A172 (cell line): ENCODE results near the gene KIF16B. TPM values are rescaled to one million over a fixed set of nuclear protein-coding genes. Genes with fewer than 3 reads are reported as not detected.
"Not testable (repeated sequence)": the region's sequence is repeated elsewhere in the genome, so short reads cannot be mapped to it uniquely, and the experiment has no call there.

Experiments used
- DNase-seq: peaks from one replicate; pipeline ENCODE4 v3.0.0-alpha.2; 2015; ENCODE audit warnings: low spot score
- total RNA-seq: library from RNA; depleted of rRNA; stranded (reverse); fragments of >200 nt; shearing (Covaris generic); gene quantifications from 2 replicates; pipeline ENCODE4 v1.2.3, GENCODE V29; 2014

Gene KIF16B
- total RNA-seq, 1 experiment from 2014 or later: 11.2 TPM

DNA sequence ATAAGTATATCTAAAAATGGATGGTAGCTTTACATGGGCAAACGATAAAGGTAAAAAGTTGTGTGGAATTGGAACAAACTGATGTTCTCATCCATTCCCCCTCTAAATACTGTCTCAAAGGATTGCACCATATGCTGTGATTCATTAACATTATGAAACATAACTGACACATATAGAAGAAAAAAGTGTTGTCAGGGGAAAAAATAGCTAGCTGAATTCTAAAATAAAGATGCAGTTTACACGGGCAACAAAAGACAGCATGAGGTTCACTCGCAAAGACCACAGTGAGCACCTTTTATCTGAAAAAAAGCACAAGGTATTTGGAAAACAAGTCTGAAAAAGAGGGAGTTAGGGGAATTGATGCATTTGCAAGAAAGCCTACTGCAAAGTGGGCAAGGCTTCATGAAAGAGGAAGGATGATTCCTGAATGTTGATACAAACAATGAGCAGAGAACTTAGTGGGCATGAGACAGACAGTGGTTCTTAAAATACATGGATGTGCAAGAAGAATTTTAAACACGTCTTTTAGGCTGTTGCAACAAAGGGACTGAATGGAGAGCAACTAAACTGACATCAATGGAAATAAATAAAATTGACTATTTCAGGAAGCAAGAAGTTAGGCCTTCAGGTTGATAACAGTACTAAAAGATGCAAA lies 280.9 kb downstream of the KIF16B start:
- no peak for DNase-seq

DNA sequence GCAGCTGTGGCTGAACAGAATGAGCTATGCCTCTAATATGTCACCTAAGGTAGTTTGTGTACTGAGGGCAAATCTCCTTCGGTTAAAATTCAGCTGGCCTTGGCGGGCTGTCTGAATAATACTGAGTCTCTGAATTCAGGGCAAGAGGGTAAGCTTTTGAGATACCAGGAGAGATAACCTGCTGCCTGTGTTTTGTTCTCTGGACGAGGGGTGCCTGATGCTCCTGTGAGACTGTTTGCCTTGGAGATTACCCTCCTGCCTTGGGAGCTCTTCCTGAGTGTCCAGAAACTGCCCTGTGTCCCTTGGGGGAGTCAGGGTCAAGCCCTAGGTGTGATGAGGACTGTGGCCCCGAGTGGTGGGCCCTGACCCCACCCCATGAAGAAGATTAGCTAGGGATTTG lies 282.9 kb downstream of the KIF16B start:
- DNase-seq: no peak

DNA sequence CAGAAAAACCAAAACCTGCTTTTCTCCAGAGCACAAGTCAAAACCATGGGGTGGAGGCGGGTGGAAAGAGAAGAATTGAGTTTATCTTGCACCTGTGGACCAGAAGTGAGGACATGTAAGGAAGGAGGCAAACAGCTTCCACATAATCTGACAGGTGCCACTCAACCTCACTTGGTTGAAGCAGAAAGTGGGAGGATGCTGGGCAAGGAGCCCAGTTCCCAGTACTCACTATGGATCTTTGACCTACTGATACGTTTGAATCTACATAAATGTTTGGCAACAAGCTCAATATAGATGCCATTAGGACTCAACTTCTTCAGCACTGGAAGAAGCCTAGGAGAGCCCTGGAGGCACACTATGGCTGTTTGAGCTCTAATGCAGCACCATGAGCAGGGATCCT lies 285.5 kb downstream of the KIF16B start:
- no peak for DNase-seq

DNA sequence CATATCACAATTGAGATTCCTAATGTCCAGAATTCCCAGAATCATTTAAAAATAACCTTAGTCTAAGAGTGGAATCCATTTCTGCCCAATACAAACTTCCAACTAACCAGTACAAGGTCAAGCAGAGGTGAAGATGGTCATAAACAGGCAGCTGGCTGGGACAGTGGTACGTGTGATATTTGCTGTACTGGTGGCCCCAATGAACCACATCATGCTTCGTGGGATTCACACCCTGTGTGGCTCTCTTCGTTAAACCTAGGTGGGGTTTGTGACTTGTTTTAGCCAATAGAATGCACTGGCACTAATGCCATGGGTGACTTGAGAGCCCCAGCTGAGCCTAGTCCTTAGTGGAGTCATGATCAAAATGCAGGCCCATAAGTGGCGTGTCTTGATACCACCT lies 286.6 kb downstream of the KIF16B start:
- no peak for DNase-seq

DNA sequence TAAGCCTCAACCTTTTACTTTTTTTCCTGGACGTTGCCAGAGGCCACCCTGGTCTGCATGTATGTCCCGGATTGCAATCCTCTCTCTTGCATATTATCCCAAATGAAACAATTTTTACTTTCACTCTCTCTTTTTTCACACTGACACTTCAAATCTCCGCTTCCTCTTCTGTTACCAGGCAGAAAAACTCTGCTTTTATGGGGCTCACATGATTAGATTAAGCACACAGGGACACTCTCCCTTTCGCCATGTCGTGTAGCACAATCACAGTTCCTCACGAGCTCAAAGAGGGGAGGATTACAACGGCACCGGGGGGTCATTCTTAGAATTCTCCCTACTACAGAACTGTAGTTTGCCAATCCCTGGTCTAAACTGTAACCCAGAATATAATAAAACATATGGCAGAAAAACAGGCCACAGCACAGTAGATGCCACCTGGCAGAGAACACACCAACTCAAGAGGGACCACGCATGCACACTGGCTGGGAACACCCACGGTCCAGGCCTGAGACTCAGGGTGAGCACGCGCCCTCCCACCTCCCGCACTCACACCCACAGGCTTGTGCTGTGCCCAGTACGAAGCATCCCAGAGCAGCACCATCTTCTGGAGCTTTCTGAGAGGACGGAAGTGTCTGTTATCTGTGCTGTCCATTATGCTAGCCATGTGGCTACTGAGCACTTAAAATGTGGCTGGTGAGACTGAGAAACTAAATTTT lies 288.7 kb downstream of the KIF16B start:
- DNase-seq: no peak

DNA sequence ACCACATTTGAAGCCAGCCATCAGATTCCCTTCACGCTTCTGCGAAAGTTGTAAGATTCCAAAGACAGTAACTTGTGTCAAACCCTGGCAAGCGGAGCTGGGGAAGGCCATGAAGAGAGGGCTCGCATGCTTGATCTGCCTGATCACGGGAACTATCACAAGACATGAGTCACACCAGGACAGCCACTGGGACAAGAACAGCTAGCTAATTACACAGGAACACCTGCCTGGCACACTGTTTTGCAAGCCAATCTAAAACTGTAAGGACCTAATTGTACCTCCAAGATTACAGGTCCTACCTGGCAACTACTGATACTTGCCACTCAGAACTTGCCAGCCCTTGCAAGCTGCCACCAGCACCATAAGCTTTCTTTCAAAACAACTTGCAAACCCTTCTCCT lies 289.3 kb downstream of the KIF16B start:
- DNase-seq: no peak

DNA sequence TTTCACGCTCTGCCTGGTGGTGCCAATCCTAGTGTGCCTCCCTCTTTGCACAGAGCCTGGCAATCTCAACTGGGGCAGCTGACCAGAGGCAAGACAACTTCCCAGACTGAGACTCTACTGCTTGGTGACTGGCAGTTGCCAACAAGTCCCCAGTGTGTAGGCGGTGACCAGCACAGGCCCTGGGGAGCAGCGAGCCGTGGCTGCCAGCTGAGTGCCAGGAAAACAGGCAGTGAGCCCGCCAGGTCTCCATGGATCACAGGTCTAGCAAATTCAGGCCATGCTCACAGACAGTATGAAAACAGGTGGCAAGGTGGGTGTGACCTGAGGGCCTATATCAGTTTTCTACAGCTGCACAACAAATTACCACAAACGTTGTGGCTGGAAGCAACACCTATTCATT lies 289.9 kb downstream of the KIF16B start:
- no peak for DNase-seq

DNA sequence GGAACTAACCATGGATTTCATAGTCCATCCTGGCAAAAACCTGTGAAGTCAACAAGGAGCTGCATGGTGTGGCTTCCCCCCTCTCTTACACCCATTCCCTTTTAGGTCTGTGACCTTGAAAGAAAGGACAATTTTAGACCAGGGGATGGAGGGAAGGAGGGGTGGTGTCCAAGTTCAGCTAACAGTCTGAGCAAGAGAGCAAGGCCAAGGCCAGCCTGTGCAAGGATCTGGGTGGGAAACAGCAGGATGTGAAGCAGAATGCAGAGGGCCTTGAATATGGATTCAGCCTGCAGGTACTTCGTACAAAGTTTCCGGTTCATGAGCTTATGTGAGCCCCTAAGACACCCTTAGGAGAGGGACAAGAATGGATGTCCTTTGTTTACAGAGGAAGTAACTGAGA lies 293.0 kb downstream of the KIF16B start:
- no peak for DNase-seq

DNA sequence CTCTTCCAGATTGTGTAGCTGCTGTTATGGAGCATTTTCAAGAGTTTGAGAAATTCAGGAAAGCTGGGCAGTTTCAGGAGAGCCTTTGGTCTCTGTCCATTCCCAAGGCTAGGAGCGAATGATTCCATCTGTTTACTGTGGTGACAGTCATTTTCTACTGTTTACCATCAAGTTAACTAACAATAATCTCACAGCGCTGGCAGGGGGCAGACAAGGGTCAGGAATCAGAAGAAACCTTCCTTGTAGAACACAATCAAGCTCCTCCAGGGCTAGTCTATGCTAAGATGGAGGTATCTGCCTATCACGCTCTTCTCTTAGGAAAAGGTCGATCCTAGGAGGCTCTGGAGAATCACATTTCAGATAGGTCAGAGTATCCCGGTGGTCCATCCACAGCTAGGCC lies 293.9 kb downstream of the KIF16B start:
- DNase-seq: no peak

DNA sequence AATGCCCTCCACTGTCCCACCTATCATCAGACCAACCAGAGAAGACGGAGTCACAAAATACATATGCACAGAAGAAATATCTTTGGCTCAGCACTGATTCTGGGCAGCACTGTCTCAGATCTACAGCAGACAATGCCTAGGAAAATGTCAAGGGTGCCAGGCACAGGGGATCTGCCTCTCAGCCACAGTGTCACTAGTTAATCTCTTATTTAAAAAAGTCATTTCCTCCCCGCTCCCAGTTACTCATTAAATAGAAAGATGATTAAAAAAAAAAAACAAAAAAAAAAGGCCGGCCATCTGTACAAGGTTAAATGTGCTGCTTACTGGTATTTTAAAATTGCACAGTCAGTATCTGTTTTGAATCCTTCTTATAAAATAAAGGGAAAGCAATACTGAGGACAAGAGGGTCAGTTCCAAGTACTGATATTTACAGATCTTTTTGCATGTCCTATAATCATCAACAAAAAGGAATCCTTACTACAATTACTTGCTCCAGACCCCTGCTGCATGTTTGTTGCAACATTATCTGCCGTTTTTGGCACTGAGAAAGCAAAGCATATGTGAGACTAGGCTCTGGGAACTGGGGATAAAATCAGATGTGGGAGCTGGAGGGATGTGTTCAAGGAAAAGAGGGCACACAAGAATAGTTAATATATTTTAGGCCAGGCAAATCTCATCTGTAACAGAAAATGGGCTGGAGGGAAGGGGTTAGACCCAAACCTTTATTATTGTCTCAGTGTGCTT lies 299.3 kb downstream of the KIF16B start:
- no peak for DNase-seq

DNA sequence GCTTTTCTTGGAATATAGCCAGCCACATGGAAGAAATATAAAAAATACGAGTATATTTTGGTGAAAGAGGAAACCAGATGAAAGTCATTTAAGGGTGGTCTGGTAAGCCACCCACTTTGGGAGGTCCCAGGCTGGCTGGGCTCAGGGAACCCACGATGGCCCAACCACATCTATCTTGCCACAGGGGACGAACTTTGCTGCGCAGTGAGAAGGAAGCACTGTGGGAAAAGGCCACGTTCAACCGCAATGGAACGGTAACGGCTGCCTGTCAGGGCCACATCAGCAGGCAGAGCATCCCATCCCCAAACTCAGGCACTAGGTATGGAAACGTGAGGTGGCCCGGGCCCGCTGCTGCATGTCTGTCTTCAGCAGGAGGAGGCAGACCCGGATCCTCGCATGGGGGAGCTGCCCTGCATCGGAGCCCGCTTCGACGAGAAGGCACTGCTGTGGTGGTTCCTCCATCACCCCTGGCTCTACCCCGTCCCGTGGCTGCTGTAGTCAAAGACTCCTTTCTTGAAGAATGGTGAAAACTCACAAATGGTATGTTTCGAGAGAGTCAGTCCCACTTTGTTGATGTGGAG lies 300.4 kb downstream of the KIF16B start:
- no peak for DNase-seq

DNA sequence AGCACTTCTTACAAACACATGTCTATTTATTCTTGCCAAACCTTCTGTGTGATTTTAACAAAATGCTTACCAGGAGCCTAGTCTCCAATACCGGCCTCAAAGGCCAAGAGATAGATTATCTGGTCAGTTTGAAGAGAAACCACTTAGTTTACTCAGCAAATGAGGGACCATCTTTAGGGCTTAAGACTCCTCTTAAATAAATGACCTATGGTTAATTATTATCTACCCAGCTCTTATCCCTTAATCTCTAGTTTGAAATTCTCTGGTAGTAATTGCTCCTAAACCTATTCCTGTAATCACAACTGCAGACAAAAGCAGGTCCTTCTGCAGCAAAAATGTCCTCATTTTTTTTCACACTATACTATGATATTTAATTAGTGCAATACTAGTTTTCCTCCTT lies 301.8 kb downstream of the KIF16B start:
- DNase-seq: no peak

DNA sequence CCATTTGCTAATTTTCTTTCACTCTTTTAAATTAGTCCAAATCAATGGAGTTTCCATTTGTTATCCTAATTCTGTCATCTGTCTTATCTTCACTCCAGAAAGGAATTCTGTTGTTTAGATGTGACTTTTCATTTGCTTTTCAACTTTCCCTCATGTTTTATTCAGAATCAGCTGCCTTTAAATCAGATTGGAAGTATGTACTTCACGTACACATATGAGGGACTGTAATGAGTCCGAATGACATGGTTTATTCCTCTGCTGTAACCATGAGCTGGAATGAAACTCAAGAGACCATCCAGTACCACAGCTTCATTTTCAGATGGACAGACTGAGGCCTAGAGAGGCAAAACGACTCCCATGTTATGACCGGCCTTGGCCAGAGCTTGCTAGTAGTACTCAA lies 302.3 kb downstream of the KIF16B start:
- DNase-seq: no peak

DNA sequence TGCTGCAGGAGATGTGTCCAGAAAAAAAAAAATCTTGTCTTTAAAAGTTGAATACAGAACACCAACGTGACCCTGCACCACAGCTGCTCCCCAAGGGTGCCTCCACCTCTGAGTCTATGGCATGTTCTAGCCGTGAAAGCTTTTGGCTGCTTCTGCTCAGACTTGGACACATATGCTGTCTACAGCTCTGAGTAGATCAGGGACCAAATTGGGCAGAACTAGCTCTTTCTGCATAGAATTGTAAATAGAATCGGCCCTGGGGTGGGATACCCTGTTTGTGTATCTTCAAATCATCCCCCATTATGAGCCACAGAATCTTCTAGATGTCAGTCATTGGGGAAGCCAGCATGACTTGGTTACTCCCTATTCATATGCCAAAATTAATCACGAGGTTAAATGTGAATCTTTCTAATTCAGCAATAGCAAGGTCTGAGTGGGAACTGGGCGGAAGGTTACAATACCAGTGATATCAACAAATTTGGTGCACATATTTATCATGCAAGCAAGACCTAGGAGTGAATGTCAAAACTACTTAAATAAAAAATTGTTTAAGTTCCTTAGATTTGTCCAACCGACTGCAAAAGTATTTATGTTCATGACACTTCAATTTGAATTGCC lies 302.8 kb downstream of the KIF16B start:
- no peak for DNase-seq

DNA sequence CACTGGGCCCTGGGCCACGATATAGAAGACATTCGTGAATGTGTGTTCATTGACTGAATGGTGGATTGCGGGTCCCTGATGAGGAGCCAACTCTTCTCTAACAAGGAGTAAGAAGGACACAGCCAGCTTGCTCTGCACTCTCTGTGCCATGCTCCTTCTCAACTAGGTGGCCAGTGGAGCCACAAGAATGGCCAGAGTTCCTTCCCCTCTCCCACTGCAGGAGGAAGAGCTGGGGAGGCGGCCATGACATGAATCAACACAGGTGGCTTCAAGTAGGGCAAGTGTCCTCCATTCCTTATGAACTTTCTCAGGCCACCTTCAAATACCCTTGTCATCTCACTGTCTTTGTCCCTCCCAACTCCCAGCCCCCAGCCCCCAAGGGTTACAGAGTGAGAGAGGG lies 305.7 kb downstream of the KIF16B start:
- no peak for DNase-seq

DNA sequence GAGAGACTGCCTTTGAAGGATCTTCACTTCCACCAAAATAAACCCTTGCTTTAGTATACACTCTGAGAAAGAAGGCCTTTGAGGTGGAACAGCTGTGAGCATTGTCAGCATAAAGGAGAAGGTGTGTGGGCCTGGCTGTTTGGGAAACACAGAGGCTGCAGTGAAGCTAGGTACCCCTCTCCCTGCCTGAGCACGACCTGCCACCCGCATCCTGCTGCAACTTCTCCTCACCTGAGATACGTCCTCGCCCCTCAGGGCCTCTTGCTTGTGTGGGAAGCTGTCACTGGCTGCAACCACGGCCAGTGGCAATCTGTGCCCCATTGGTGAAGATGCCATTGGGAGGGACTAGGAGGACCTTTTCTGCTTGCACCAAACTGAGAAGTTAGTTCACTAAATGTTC lies 307.9 kb downstream of the KIF16B start:
- DNase-seq: no peak

DNA sequence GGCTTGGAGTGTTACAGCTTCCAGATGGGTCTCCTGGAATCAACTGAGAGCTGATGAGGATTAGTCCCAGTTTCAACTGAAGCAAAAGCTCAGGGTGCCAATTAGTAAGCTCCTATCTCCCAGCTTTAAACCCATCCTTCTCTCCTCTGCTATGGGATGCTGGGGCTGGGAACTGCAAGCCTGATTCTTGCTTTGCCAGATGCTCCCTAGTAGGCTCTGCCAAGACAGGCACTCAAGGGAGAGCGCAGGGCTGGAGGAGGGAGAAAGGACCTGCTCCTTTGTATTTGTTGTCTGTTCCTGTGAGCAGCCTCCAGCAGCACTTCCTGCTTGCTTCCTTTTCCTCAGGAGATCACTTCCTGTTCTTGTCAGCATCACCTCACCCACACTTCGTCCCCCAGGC lies 309.7 kb downstream of the KIF16B start:
- DNase-seq: no peak

DNA sequence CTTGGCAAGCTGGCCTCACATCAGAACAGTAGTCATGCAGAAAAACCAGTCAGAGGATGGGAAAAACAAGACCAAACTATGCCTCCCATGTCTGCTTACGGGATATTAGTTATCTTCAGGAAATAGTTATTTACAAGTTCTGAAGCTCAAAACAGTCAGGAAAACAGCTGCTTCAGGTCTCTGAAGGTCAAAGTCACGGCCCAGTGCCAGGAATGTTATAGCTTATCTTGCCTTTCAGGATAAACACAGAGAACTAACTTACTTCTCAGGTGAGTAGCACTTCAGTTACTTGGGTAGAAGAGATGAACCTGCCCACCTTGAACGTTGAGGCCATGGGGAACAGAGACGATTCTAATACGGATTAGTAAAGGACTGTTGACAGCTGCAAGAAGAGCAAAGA lies 310.7 kb downstream of the KIF16B start:
- no peak for DNase-seq

DNA sequence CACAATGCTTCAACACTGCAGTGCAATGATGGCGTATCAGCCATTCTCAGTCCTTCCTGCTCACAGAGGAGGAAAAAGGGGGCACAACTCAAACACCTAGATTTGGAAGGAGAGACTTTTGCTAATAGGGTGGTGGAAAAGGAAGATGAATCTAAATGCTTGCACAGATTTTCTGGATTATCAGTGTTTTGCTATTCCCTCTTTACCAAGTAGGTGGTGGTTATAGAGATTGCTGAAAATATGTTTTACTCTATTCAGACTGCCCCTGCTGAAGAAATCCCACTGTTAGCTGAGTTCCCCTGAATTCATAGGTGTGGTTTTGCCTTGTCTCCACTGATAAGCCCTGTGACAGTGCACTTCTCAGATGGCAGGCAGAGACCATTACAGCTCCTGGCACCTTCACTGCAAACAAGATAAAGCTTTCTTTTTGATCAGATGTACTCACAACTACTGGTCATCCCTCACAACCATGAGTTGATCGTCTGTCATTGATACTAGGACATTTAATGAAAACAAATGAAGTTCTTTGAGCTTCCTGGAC lies 311.4 kb downstream of the KIF16B start:
- no peak for DNase-seq

DNA sequence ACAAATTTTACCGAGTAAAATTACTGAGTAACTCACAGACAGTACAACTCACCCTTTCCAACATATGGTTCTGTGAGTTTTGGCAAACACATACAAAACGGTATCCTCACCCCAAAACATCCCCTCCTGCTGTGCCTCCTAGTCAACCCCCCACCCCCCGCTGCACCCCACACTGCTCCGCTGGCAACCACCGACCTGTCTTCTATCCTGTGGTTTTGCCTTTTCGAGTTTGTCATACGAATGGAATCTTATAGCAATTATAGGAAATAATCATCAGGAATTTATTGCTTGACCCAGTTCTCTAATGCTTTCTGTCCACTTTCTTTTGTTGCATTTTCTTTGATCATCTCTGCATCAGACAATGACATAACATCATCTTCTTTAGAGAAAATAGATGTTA lies 312.3 kb downstream of the KIF16B start:
- DNase-seq: peak; percentile 45

DNA sequence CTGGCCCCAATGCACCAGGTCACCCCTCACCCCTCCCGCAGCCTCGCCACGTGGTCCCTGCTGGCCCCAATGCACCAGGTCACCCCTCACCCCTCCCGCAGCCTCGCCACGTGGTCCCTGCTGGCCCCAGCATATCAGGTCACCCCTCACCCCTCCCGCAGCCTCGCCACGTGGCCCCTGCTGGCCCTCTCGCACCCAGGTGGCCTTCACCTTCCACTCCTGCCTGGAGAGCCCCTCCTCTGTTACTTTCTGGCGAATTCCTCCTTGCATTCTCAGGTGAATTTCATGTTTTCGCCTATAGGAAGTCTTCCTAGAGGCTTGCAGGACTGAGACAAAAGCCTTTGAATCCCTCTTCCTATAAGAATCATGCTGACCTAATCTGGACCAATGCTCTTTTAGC lies 313.1 kb downstream of the KIF16B start:
- not testable (repeated sequence) for DNase-seq

DNA sequence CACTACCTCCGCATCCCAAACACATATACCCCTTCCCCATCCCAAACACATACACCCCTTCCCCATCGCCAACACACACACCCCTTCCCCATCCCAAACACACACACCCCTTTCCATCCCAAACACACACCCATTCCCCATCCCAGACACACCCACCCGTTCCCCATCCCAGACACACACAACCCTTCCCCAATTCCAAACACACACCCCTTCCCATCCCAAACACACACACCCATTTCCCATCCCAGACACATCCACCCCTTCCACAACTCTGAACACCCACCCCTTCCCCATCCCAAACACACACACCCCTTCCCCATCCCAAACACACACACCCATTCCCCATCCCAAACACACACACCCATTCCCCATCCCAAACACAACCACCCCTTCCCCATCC lies 314.5 kb downstream of the KIF16B start:
- no peak for DNase-seq
